Duodenal mucosa (tissue), 2 donors: ENCODE results near the gene MZT2A.
"Not testable (repeated sequence)": the region's sequence is repeated elsewhere in the genome, so short reads cannot be mapped to it uniquely, and the experiment has no call there.

Experiments
- H3K27ac ChIP-seq: one replicate; pipeline ENCODE4 v1.7.0; 2013; ENCODE audit warnings: low read depth, low read length
- H3K27me3 ChIP-seq, 2 donors: one replicate each; pipeline ENCODE4 v1.7.0; 2013; ENCODE audit warnings: low read length in 2 of 2, control low read depth in 1 of 2; ENCODE audit not compliant: insufficient read depth in 2 of 2, control insufficient read depth in 1 of 2
- H3K36me3 ChIP-seq, 2 donors: one replicate each; pipeline ENCODE4 v1.7.0; 2013; ENCODE audit warnings: low read length in 2 of 2, control low read depth in 1 of 2; ENCODE audit not compliant: insufficient read depth in 2 of 2, control insufficient read depth in 1 of 2
- H3K4me1 ChIP-seq, 2 donors: one replicate each; pipeline ENCODE4 v1.7.0; 2013; ENCODE audit warnings: low read length in 2 of 2, control low read depth in 1 of 2; ENCODE audit not compliant: insufficient read depth in 2 of 2, control insufficient read depth in 1 of 2
- H3K4me3 ChIP-seq, 2 donors: one replicate each; pipeline ENCODE4 v1.7.0; 2013; ENCODE audit warnings: low read length in 2 of 2, low read depth in 1 of 2
- H3K9ac ChIP-seq, 2 donors: one replicate each; pipeline ENCODE4 v1.7.0; 2013; ENCODE audit warnings: low read length in 2 of 2, low read depth in 1 of 2
- H3K9me3 ChIP-seq, 2 donors: one replicate each; pipeline ENCODE4 v1.7.0; 2013; ENCODE audit warnings: low read length in 2 of 2, control low read depth in 1 of 2; ENCODE audit not compliant: control insufficient read depth in 1 of 2

MZT2A gene

DNA sequence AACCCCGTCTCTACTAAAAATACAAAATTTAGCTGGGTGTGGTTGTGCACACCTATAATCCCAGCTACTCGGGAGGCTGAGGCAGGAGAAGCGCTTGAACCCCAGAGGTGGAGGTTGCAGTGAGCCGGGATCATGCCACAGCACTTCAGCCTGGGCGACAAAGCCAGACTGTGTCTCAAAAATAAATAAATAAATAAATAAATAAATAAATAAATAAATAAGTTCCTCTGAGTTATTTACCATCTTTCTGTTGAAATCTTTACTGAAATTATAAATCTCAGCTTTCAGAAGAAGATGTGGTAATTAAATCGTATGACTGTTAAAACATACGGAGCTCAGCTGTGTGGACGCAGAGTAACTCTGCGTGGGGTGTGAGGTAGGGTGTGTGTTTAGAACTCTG lies 44.2 kb downstream of the MZT2A start:
- H3K9me3 ChIP-seq, H3K27me3 ChIP-seq, H3K27ac ChIP-seq, H3K36me3 ChIP-seq, H3K9ac ChIP-seq, H3K4me1 ChIP-seq, H3K4me3 ChIP-seq: not testable (repeated sequence)

DNA sequence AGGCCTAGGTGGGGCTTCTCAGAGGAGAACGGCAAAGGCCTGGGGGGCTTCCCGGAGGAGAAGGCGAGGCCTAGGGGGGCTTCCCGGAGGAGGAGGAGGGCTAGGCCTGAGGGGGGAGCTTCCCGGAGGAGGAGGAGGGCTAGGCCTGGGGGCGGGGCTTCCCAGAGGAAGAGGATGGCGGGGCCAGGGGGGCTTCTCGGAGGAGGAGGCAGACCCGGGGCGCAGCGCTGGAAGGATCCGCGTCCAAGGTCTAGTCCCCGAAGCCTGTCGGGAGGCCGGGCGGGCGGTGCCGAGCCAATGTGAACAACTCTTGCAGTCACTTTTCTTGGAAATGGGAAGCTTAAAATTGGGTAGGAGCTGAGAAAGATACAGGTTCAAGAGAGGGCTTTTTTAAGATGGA lies 46.3 kb downstream of the MZT2A start:
- Histone ChIP-seq H3K27ac (no peak overlapping the region), H3K4me3 (no peak overlapping the region), H3K9me3 (no peaks in the 10 kb centered on the region), H3K27me3 (no peaks in the 10 kb centered on the region), H3K9ac (no peak overlapping the region), H3K4me1 (no peaks in the 10 kb centered on the region), H3K36me3 (no peaks in the 10 kb centered on the region)

DNA sequence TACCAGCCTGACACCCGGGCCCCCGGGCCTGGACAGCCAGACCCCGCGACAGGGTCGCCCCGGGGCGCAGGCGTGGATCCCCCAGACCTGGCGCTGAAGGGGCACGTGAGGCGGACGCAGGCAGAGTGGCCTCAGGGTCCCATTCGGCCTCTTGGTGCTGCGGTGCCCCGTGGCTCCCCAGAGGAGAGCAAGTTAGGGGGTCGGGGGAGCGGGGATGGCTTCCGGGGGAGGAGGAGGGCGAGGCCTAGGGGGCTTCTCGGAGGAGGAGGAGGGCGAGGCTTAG lies 46.7 kb downstream of the MZT2A start:
- H3K9ac ChIP-seq, H3K9me3 ChIP-seq, H3K36me3 ChIP-seq, H3K4me3 ChIP-seq, H3K4me1 ChIP-seq, H3K27ac ChIP-seq, H3K27me3 ChIP-seq: not testable (repeated sequence)

DNA sequence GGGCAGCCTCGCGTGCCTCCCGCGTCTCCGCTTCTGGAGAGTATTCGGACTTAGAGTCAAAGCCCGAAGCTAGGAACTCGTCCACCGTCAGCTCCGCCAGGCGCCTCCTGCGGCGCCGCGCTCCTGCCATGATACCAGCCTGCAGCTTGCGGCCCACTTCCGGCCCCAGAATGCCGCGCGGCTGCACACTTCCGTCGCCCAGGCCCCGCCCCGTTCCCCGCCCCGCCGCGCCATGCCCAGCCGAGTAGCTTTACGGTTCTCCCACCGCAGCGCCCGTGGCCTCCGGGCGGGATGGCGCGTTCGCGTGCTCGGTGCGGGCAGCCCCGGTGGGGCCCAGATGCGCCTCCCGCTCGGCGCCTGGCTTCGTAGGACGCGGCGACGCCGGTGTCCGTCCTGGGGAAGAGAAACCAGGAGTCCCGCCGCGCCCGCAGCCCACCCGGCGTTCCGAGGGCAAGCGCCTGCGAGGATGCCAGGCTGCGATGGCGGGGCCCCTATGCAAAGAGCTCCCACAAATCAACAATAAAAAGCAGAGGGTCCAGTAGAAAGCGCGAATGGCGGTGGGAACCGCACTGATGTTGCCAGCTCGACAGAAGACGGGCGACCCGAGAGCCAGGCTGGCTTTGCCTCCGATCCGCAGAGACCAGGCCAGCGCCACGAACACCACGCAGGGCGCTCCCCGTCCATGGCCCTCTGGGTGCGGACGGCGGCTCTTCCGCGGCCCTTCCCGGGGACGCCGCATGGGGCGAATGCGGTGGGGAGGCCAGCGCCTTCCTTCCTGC lies 47.3 kb downstream of the MZT2A start:
- H3K27me3 ChIP-seq, H3K36me3 ChIP-seq, H3K4me1 ChIP-seq, H3K27ac ChIP-seq, H3K4me3 ChIP-seq, H3K9me3 ChIP-seq, H3K9ac ChIP-seq: not testable (repeated sequence)

DNA sequence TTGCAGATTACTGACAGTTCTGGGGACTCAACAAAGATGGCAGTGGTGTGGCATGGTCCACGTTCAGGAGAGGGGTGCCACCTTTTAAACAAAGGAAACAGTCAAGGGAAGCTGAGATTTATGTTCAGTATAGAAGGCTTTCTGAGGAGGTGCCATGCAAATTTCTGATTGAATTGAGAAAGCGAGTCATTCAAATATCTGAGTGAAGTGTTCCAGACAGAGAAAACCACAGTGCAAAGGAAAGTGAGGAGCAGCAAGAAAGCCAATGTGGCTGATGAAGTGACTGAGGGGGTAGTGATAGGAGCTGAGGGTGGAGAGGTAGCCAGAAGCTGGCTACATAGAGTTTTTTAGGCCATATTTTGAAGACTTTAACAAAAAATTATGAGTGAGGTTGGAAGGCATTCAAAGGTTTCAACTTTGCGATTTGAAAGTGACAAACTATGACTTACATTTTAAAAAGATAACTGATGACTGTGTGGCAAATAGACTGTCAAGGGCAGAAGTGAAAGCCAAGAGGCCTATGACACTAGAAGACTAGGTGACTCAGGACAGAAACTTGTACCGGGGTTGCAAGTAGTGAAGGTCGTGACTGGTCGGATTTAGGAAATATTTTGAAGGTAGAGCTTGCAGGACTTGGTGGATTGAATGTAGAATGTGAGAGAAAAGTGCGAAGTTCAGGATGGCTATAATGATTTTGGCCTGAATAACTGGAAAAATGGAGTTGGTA lies 51.3 kb downstream of the MZT2A start:
- not testable (repeated sequence) for H3K27me3 ChIP-seq, H3K9ac ChIP-seq, H3K9me3 ChIP-seq, H3K4me3 ChIP-seq, H3K36me3 ChIP-seq, H3K4me1 ChIP-seq, H3K27ac ChIP-seq
